HS-5 (cell line): ENCODE measurements around the gene CFAP299.
A peak's percentile ranks its signal among the peaks of the same experiment; 100 is the strongest.
"Not testable (repeated sequence)": the region's sequence is repeated elsewhere in the genome, so short reads cannot be mapped to it uniquely, and the experiment has no call there.

Experiments used
- DNase-seq: peaks from one replicate; pipeline ENCODE4 v3.0.0-alpha.2; 2012; ENCODE audit warnings: low read depth

CFAP299 gene

DNA sequence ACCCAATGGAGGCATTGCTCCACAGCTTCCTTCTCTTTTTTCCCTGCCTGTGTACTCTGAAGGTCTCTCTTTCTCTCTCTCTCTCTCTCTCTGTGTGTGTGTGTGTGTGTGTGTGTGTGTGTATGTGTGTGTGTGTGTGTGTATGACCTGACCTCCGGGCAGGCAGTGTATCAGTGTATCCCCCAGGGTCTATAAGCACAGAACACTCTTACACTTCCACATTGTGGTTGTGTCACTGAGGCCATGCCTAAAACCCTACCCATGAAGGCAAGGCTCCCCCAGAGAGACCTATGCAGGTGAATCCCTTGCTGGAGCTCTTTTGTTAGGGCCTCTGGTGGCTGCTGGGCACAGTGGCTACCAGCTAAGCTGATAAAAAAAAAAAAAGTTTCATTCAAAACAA lies 394.6 kb downstream of the CFAP299 start:
- no peak for DNase-seq

DNA sequence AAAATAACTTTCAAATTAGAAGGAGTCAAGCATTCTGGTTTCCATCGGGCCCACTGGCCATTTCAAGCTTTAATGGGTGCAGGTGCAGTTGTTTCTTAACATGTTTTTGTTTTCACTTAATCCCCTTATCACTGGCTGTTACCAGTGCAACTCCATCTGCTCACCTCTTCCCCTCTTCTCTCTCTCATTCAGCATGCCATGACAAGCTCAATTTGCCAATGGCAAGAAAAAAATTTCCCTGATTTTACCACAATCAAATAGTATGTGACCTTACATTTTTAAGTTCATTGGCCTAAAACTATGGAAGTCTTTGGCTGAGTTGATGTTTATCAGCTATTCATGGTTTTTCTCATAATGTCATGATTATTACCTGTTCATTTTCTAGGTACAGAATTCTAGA lies 395.9 kb downstream of the CFAP299 start:
- DNase-seq = no peak

DNA sequence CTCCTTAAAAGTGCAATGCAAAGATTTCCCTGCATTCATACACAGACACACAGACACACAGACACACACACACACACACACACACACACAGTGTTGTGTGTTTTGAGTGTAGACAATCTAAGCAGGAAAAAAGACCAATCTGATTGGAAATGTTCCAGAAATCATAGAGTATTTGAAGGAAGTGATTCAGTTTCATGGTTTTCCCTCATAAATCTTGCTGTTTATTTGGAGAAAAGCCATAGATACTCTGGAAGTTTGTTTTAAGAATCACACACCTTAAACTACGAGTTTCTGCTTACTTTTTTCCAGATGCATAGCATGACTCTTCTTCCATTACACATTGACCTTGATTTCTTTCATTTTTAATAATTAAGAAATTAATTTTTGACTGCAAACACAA lies 396.5 kb downstream of the CFAP299 start:
- DNase-seq = peak; percentile 31

DNA sequence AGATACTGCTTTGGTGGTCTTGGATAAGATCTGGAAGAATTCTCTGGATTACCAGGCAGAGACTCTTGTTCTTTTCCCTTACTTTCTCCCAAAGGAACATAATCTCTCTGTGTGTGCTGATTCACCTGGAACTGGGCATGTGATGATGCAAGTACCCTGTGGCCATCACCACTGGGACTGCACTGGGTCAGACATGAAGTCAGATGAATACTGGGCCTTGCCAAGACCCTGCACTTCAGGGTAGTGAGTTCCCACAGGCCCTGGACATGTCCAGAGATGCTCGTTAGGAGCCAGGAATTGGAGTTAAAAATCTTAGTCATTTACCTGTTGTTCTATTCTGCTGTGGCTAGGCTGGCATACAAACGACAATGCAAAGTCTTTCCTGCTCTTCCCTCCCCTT lies 404.8 kb downstream of the CFAP299 start:
- no peak for DNase-seq

DNA sequence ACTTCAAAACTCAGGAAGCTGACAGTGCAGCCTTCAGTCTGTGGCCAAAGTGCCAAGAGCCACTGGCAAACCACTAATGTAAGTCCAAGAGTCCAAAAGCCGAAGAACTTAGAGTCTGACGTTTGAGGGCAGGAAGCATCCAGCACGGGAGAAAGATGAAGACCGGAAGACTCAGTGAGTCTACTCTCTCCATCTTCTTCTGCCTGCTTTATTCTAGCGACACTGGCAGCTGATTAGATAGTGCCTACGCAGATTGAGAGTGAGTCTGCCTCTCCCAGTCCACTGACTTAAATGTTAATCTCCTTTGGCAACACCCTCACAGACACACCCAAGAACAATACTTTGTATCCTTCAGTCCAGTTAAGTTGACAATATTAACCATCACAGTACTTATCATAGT lies 414.0 kb downstream of the CFAP299 start:
- DNase-seq = not testable (repeated sequence)

DNA sequence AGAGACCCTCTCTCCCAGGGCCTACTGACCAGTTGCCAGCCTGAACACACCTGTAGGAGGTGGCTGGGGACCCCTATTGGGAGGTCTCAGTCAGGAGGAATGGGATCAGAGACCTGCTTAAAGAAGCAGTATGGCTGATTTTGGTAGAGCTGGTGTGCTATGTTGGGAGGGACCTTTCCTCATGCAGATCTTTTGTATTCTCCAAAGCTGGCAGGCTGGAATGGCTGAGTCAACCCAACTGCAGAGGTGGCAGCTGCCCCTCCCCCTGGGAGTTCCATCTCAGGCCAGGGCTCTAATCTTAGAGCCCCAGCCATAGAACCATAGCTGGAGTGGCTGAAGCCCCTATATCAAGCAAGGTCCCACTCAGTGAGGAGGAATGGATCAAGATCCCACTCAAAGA lies 415.7 kb downstream of the CFAP299 start:
- DNase-seq = no peak

DNA sequence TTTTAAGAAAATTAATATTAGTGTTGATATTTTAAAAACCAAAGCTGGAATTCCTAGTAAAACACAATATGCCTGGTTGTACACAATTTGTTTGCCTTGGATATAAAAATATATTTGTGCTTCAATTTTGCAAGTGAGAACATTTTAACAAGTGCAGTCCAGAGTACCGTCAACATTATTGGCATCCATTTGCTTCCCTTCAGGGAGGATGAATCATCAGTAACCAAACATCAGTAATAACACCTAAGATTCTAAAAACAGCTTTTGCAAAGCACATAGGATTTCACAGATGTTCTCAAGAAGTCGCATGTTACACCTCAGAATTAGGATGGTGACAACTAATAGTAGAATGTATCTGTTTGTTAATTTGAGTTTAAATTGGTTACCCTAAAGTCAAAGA lies 432.4 kb downstream of the CFAP299 start:
- no peak for DNase-seq

DNA sequence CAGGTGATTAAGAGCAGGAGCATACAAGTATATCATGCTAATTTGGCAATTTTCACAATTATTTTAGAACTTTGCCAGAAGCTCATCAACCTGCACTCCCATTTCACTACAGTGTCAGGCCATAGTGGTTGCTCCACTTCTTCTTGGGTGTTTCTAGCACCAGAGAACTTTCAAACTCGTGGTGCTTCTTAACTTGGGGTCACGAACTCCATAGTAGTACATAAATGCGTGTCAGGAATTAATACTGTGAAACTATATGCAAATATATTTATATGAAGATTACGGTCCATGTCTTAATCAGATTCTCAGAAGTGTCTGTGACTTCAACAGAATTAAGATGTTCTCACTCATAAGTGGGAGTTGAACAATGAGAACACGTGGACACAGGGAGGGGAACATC lies 440.6 kb downstream of the CFAP299 start:
- no peak for DNase-seq

DNA sequence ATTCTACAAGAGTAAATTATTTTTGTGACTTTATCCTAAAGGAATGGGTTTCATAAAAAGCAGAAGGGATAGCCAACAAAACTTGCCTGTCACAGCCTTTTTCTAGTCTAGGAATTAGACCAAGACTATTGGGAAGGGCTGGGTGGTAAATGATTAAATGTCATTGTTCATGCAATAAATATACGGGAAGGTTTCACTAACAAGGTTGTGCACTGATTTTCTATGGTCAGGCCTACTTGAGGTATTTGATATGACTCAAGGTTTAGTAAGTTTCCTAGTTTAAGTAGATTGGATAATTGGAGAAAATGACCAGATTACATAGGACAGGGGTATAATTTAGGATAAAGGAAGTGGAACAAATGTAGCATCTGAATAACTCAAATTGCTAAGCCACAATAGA lies 445.9 kb downstream of the CFAP299 start:
- DNase-seq = no peak

DNA sequence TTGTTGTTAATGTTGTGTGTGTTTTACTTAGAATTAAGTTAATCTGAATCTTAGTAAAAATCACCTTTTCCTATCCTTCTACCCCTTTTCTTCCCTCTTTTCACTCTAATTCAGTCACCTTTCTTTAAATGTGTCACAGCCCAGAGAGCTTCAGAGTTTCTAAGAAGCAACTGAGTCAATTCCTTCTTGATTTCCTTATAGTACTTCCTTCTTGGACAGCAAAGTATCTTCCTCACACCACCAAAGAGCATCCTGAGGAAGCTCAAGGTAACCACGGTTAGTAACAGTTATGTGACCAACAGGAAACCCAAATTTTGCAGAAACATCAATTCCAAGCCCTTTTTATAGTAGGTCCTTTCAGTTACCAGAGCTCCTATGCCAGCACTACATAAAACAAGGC lies 451.8 kb downstream of the CFAP299 start:
- DNase-seq = no peak

DNA sequence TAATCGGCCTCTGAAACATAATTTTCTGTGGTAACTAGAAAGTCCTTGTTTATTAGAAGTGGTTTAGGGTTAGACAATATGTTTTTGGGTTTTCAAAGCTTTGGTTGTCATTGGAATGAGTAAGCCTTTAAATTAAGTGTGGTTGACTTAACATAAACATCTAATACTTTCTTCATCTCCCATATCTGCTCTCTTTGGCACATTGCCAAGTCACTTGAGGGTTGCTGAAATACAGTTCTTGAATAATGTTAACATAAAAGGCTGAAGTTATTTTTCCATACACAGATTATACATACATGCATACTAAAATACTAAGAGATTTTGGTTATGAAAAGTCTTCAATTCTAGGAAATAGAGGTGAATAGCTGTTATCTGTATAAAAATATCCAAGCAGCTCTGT lies 453.3 kb downstream of the CFAP299 start:
- DNase-seq = no peak

DNA sequence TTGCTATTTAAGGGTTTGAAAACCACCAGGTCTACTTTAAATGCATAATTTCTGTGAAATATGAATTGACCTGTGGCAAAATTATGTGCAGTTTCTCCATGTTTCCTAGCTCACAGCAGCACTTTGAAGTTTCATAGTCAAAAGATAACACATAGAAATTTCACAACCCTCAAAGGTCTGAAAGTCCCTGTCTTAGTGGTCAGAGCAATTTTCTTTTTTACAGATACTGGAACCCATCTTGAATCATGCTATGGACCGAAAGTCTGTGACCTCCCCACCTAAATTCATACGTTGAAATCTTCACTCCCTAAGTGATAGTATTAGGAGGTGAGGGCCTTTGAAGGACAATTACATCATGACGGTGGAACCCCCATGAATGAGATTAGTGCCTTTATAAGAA lies 454.6 kb downstream of the CFAP299 start:
- no peak for DNase-seq

DNA sequence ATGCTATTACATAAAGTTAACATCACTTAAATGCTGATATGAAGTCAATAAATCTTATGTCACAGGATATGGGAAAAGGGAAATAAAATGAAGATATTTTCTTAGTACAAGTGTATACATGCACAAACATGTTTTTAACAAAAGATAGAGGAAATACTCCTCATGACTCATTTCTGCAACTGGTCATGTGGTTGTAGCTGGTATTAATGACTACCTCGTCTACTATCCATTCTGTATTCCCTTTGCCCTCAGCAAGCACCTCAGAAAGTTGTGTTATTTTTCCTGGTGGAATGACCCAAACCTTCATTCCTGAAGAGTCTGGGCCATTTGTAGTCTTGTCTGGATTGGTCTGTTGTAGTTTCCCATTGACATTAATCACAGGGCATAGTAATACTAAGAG lies 458.1 kb downstream of the CFAP299 start:
- not testable (repeated sequence) for DNase-seq

DNA sequence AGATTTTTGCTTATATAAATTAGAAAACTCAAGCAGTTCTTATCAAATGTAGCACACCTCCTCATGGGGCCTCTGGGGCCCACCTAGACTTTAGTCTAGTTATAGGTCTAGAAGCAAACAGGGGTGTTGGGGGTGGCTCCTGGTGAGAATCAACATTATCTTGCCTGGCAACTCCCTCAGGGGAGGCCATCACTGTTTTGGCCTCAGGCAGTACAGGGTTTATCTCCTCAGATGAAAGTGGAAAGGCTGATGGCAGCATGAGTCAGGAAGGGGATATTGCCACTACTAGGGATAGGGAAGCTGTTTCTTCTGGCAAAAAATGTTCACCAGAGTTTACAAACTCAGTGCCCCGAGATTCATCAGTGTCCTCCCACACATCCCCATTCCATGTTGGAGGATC lies 462.6 kb downstream of the CFAP299 start:
- DNase-seq = no peak

DNA sequence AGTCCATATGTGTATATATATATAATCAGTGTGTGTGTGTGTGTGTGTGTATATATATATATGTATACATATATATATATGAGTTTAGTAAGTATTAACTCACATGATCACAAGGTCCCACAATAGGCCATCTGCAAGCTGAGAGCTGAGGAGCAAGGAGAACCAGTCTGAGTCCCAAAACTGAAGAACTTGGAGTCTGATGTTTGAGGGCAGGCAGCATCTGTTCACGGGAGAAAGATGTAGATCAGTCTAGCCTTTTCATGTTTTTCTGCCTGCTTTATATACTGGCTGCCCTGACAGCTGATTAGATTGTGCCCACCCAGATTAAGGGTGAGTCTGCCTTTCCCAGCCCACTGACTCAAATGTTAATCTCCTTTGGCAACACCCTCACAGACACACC lies 465.2 kb downstream of the CFAP299 start:
- DNase-seq = not testable (repeated sequence)

DNA sequence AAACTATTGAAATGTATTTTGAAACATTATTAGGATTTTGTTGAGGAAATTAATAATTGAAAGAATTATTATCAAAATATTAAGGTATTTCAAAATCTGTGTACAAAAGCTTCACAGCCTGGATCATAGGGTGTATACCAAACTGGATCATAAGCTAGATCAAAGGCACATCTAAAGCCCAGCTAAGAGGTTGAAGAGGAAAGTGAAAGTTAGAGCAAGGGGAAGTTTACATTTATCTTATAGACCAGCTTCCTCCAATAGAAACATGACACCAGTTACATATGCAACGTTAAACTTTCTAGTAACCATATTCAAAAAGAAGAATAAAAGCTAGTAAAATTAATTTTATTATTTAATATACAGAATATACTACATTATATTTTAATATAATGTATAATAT lies 467.8 kb downstream of the CFAP299 start:
- DNase-seq = no peak

DNA sequence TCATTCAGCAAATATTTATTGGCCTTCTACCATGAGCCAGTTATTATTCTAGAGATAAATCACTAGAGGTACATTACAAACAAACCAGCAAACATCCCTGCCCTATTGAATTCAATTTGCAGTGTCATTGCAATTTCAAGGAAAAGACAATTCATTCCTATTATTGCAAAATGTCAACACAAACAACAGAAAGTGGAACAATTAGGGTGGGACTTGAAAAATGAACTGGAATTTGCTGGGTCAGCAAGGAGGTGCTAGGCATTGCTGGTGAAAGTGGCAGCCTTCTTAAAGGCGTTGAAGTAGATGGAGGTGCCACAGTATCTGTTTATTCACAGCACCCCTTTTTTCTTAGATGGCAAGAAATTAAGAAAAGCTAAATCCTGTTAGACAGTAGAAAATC lies 470.9 kb downstream of the CFAP299 start:
- no peak for DNase-seq

DNA sequence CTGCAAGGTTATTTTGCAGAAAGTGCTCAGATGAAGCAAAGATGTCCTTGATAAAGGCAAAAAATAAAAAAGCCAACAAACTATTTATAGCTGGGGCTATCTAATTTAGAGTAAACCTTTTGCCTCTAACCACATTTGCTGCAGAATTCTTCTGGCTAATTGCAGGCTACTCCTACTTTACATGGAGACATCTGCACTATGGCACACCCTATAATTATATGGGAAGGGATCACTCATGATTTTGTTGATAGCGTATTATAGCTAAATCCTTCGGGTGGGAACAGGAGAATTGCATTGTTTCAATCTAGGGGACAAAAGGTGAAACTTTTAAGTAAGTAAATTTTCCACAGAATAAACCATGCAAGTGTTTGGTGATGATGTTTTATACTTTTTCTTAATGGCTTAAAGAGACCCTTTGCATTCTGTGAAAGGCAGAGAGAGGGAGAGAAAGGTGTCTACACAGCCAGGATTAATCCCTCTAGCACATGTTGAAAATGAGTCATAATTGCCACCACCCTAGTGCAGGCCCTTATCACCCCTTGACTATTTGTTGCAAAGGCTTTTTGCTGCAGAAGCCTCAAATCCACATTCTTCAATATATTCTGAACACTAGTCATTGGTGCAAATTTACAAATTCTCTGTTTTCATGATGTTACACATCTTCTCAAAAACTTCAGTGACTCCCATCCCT lies 473.7 kb downstream of the CFAP299 start:
- DNase-seq = no peak

DNA sequence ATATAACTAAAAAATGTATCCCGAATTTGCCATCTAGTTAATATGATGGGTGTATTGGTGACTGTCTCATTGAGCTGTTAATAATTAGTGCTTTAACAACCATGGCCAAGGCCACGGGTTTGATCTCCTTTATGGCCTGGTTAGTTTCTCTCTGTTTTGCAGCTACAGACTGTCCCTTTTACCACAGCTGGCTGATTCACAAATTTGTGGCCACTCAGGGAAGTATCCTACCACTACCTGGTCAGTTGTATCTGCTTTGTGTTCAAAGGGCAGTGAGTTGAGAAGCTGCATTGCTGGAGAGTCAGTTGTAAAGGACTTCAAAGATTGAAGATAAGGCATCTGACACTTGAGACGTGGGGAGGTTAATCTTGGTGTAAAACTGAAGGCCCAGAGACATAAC lies 475.9 kb downstream of the CFAP299 start:
- DNase-seq = no peak

DNA sequence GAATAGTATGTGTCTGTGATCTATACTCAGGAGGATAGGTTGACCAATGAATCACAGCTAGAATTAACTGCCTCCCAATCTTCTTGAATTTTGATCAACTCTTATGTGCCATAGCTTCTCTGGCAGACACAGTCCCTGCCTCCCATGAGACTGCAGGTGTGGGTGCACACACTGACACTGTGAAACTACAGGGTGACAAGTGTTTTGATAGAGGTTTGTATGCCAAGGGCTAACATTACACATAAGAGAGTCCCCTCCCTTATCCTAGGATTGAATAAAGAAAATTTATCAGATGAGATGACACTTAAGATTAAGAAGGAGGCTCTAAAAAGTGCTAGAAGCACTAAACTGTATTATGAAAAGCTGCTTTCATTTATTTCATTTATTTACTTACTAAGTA lies 476.6 kb downstream of the CFAP299 start:
- no peak for DNase-seq

DNA sequence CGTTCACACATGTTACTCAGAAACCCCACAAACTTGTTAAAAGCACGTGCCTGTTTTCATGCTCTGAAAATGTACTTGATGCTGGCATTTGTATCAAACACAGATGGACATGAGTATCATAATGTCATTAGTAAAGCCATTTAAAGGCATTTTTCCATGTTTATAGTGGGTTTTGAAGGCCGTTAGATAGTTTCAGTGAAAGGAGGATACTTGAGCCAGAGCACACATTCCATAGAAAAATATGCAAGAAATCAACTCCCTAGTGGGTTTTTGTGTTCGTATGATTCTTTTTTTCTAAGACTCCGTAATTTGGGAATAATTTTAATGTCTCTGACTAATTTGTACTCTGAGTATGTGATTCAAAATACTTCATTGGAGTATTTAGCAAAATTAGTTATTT lies 478.7 kb downstream of the CFAP299 start:
- DNase-seq = no peak

DNA sequence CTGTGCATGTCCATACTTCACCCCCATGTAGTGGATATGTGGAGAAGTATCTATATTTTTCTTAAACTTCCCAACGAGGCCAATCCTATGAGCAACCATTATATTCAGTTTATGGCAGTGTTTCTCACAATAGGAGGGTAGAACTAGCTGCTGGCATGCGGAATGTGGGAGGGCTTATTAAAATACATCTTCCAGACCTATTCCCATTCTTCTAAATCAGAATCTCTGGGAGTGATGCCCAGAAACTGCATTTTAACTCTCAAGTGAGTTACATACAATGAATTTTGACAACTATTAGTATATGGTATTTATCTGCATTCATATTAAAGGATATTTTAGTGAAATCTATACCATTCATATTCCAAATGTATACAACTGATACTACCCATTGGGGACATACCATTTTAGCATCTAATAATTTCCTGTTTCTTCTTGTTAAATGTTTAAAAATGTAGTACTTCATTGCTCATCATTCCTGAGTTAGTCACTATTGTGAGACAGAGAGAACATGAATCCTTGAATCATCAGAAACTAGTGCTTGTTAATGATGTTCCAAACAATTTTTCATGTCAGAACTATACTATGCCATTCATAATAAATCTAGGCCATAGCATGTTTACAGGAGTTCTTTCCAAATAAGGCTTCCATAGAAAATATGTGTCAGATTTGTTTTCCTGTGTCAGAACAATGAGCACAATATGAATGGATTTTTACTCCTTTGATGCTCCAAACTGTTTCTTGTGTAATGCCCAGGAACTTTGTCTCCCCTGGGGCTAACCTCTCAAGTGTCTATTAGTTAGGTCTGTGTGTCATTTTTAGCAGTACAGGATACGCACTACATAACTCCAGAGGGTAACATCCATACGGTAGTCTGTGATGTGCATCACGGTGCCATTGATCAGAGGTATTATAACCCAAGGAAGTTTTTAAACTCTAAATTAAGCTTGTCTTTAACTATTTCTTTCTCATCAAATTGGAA lies 496.1 kb downstream of the CFAP299 start:
- peak; percentile 49 for DNase-seq

DNA sequence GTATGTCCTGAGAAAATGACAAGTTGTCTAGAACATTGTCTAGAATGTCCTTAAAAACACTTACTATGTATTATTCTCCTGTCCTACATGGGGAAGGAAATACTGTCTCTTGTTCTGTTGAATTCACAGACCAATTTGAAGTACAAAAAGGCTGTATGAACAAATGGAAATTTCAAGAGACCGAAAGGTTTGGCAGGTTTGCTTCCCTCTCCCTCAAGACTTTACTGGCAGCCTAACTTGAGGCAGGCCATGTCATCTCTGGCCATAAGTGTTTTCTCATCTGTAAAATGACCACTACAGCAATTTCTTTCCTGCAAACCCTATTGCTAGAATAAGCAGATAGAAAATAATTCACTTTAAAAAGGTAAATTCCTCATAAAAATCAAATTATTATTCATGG lies 503.8 kb downstream of the CFAP299 start:
- DNase-seq = no peak

DNA sequence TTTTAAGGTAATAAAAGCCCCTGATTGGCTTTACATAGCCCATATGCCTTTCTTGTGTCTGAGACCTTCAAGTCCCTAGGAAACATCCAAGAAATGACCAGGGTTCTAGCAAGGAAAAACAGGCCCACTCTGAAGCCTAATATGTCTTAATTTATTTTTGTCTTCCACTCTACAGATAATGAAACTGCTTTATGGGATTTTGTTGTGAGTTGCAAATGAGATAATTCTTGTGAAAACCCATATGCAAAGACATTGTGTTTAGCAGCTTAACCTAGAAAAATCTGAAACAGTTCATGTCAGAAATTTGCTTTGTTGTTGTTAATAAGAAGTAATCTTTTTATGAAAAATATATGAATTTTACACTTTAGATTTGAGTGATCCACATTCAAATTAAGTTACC lies 504.3 kb downstream of the CFAP299 start:
- no peak for DNase-seq
